Erythroblast (primary cell): ENCODE measurements around the gene ROBO2.

ENCODE experiments used
- GATA1 ChIP-seq: IDR thresholded peaks from 2 replicates; pipeline ENCODE4 v1.6.1; 2011; ENCODE audit warnings: low read depth, mild to moderate bottlenecking, control low read depth, low read length, moderate library complexity
- POLR2A ChIP-seq: IDR thresholded peaks from 2 replicates; pipeline ENCODE4 v1.6.1; 2011; ENCODE audit warnings: mild to moderate bottlenecking, low read length

DNA sequence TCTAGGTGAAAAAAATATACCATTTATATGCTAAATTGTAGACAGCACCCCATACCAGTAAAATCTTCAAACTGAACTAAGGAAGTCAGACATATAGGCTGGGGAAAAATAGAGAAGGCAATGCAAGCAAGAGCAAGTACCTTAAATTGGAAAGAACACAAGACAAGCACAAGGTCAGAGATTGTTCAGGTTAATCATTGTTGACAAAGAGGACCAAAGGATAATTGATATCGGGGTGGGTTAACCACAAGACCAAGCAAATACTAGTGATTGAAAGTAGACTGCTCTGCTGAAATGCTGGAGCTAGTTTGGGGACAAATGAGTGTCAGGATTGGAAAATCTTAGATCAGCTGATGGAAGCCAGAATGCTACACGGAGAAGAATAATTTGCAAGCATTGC is 499.8 kb downstream of the ROBO2 start:
- TF ChIP-seq POLR2A: no peak
- no peak for TF ChIP-seq GATA1
